SIG-M5 treated with dmso at 0.1 percent for 504 hours (cell line): ENCODE data around the gene HTRA1.

ENCODE experiments used
- DNase-seq: peaks from one replicate; lab custom pipeline; 2025; ENCODE audit not compliant: unreplicated experiment; lab: John Stamatoyannopoulos, UW

Gene HTRA1

DNA sequence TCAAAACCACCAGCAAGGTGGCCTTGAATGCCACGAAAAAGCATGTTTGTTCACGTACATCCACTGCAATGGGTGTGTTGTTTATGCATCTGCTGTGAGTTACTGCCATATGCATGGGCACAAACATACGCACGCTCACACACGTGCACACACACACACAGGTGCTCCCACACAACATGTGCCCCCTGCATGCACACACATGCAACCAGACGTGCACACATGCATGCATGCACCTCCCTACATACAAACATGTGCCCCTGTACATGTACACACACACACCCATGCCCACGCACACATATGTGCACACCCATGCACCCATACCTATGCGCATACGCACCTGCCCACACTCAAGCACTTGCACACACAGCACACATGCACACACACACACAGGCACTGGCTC, 89.1 kb downstream of the HTRA1 start:
- DNase-seq: no peak

GRCh38 chr10:122550983-122551382, 89.6 kb downstream of the HTRA1 start:
- no peak for DNase-seq

GRCh38 chr10:122551450-122551849, 90.1 kb downstream of the HTRA1 start:
- DNase-seq: no peak

DNA sequence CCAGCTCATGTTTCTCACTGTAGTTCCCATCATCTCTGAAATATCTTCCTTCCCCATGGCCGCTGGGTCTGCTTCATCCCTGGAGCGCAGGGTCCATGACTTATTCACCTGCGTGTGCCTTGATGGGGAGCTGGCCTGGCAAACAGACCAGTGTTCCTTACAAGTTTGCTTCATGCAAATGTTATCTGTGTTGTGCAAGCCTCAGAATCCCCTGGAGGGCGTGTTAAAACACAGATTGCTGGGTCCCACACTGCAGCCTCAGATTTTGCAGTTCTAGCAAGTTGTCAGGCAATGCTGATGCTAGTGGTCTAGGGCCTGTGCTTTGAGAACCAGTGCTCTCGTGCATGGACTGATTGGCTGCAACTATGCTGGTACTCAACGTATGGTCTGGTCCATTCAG, 92.0 kb downstream of the HTRA1 start:
- DNase-seq: no peak

DNA sequence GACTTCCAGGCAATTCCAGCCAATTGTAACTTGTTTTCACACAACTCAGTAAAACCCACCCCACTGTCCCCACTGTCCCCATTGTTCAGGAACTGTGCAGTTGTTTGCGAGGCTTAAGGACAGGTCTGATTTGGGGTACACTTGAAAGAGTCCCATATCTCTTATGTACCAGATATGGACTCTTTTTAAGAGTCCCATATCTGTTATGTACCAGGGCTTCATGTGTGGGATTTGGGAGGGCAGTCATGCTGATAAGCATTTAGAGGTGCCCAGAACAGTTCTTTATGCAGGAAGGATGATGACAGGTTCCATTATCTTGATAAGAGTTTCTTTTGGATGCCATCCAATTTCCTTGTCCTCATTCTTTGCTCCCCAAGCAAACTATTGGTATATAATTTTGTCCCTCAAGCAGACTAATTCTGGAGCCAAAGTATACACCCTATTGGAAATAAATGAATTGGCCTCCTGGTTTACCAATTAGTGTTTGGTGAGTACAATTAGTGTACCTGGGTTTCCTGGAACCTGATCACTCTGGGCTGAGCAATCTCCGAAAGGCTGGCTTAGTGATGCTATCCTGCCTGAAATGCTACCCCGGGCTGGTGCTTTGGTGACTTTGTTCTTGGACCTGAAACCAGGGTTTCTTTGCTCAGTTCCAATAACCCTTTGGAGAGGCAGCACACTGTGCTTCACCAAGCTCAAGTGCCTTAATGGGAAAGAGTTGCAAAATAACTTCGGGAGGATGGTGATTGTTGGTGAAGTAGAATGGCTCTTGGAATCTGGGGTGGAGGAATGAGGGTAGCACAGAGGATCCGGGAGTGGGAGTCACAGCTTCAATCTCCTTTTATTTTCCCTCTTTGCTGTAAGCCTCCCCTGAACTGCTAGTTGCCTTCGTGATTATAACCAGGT, 93.0 kb downstream of the HTRA1 start:
- no peak for DNase-seq

- DNase-seq: no peak
Measured at GRCh38 chr10:122555442-122555841, 94.1 kb downstream of the HTRA1 start.

GRCh38 chr10:122557516-122557915, 96.2 kb downstream of the HTRA1 start:
- no peak for DNase-seq

DNA sequence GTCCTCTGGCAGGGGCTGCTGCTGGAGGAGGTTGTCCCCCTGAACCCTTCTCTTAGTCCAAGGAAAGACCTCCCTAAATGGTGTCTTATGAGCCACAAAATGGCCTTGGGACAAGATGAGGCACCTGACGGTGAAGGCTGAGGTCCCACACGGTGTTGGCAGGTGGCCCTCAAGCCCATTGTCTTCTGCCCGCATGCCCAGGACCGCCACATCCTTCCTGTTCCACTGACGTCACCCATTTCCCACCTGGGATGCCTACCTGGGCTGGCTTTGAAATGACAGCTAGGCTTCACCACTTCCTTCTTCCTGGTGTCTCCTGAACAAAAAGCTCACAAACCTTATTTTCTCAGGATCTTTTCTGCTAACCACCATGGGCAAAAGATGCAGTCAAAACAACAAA, 97.1 kb downstream of the HTRA1 start:
- DNase-seq: no peak

- DNase-seq: no peak
Measured at GRCh38 chr10:122559228-122559627, 97.9 kb downstream of the HTRA1 start.

DNA sequence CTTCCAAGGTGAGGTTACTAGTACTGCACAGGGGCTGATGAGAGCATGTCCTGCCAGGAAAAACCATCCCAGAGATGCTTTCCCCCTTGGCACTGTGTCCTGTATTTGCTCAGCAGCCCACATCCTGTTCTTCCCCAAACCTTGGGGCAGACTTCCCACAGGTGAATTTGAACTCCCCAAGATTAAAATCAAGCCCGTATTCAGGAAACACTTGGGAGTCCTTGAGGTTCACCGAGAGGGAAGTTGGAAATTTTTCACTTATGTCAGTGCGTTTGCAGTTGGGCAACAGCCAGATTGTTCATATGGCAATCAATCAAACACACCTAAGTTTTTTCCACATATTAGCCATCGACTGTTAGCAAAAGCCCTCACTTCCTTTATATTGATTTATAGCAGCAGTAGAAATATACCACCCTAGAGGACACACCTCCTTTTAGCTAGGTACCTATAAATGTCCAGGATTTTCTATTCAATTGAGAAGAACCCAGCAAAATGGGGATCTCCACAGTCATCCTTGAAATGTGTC, 99.0 kb downstream of the HTRA1 start, which contains the start of gene DMBT1:
TSS of gene DMBT1 (plus strand) at position 476 of the 526 bp plus-strand sequence. CDS start at position 493, 17 bp downstream.
- DNase-seq: no peak

DNA sequence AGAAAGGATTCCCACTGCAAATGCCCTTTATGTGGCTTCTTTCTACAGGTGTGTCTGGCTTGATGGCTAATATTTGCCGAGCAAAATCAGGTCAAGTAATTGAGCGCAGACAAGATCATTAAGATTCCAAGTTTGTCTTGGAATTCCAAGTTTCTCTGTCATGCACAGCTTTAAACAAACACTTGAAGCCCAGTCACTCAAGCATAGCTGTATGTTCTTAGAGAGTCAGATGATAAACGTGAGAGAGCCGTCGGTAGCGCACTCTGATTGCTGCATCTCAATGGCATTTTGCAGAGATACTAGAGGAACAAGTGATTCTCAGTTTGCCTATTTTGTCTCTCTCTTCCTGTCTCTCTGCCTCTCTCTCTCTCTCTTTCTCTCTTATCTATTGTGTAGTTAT, 99.9 kb downstream of the HTRA1 start:
- no peak for DNase-seq

DNA sequence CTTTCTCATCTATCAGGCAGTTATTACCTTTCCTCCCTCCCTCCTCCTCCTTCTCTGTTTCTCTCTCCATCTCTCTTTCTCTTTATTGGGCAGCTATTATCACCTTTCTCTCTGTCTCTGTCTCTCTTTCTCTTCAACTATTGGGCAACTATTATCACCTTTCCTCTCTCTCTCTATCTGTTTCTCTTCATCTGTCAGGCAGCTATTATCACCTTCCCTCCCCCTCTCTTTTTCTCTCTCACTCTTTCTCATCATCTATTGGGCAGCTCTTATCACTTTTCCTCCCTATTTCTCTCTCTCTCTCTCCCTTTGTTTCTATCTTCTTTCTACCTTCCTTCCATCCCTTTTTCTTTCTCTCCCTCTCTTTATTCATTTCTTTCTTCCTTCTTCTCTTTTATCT, 100.4 kb downstream of the HTRA1 start:
- no peak for DNase-seq
